Hepatocyte (in vitro differentiated cells): Measurements from ENCODE around the gene DYSF. TPM values are rescaled to one million over a fixed set of nuclear protein-coding genes. Genes with fewer than 3 reads are reported as not detected.
"Not testable (repeated sequence)": the region's sequence is repeated elsewhere in the genome, so short reads cannot be mapped to it uniquely, and the experiment has no call there.

ENCODE experiments used
- DNase-seq: peaks from one replicate; pipeline ENCODE4 v3.0.0-alpha.2; 2016; ENCODE audit warnings: low spot score
- H2AFZ ChIP-seq: fragments of 200-600 bp; sonication (generic); 2 replicates; pipeline ENCODE4 v1.6.0; 2016; ENCODE audit warnings: antibody characterized with exemption, mild to moderate bottlenecking
- H3K27ac ChIP-seq: fragments of 200-600 bp; sonication (generic); 2 replicates; pipeline ENCODE4 v1.5.1; 2016; ENCODE audit warnings: mild to moderate bottlenecking
- H3K27me3 ChIP-seq: fragments of 200-600 bp; sonication (generic); 2 replicates; pipeline ENCODE4 v1.6.1; 2016
- H3K36me3 ChIP-seq: fragments of 200-600 bp; sonication (generic); replicated peaks from 2 replicates; pipeline ENCODE4 v1.5.1; 2016; ENCODE audit warnings: low read depth; ENCODE audit not compliant: insufficient read depth
- H3K4me1 ChIP-seq: fragments of 200-600 bp; sonication (generic); 2 replicates; pipeline ENCODE4 v1.5.1; 2016; ENCODE audit warnings: mild to moderate bottlenecking, moderate library complexity; ENCODE audit not compliant: insufficient read depth
- H3K4me2 ChIP-seq: fragments of 200-600 bp; sonication (generic); 2 replicates; pipeline ENCODE4 v1.6.0; 2016
- H3K4me3 ChIP-seq: fragments of 200-600 bp; sonication (generic); 2 replicates; pipeline ENCODE4 v1.5.1; 2016; ENCODE audit warnings: mild to moderate bottlenecking
- H3K79me2 ChIP-seq: fragments of 200-600 bp; sonication (generic); 2 replicates; pipeline ENCODE4 v1.6.0; 2017; ENCODE audit warnings: mild to moderate bottlenecking
- H3K9me2 ChIP-seq: fragments of 200-600 bp; sonication (generic); replicated peaks from 2 replicates; pipeline ENCODE4 v1.6.0; 2017; ENCODE audit warnings: mild to moderate bottlenecking; ENCODE audit not compliant: insufficient read depth
- H3K9me3 ChIP-seq: fragments of 200-600 bp; sonication (generic); 2 replicates; pipeline ENCODE4 v1.5.1; 2016; ENCODE audit warnings: low read depth, mild to moderate bottlenecking
- H4K20me1 ChIP-seq: fragments of 200-600 bp; sonication (generic); 2 replicates; pipeline ENCODE4 v1.6.0; 2016; ENCODE audit warnings: mild to moderate bottlenecking; ENCODE audit not compliant: insufficient read depth, poor library complexity, severe bottlenecking
- EZH2 ChIP-seq: fragments of 200-600 bp; sonication (generic); IDR thresholded peaks from 2 replicates; pipeline ENCODE4 v1.6.1; 2016; ENCODE audit warnings: antibody characterized with exemption, mild to moderate bottlenecking, borderline replicate concordance
- EZH2phosphoT487 ChIP-seq: fragments of 200-600 bp; sonication (generic); IDR thresholded peaks from one replicate; pipeline ENCODE4 v1.6.1; 2018; ENCODE audit warnings: antibody characterized with exemption, mild to moderate bottlenecking, low read depth, moderate library complexity; ENCODE audit not compliant: unreplicated experiment, severe bottlenecking
- WGBS: methylation state at CpG from one replicate; pipeline ENCODE4 v1.1.6; 2016; ENCODE audit warnings: low lambda C conversion rate; ENCODE audit errors: missing lambda C conversion rate; 5-methylcytosine and 5-hydroxymethylcytosine counted together
- polyA plus RNA-seq: library from polyadenylated mRNA; unstranded; fragments of >200 nt; fragmentation: Nextera tagmentation; extraction: Ambion mirVana; gene quantifications from 2 replicates; pipeline ENCODE4 v1.2.1, GENCODE V29; 2016
- total RNA-seq: library from RNA; depleted of rRNA; stranded (reverse); fragments of >200 nt; gene quantifications from 2 replicates; pipeline ENCODE4 v1.2.3, GENCODE V29; 2014
- TF ChIP-seq, protein P1 (sequence below): fragments of 200-600 bp; sonication (generic); IDR thresholded peaks from 2 replicates; pipeline ENCODE4 v1.5.1; 2016; ENCODE audit warnings: antibody characterized with exemption, mild to moderate bottlenecking; ENCODE audit not compliant: poor library complexity

The DYSF gene
- total and polyA plus RNA-seq, 2 experiments from 2014 or later: 0.25 to 0.90 TPM

DNA sequence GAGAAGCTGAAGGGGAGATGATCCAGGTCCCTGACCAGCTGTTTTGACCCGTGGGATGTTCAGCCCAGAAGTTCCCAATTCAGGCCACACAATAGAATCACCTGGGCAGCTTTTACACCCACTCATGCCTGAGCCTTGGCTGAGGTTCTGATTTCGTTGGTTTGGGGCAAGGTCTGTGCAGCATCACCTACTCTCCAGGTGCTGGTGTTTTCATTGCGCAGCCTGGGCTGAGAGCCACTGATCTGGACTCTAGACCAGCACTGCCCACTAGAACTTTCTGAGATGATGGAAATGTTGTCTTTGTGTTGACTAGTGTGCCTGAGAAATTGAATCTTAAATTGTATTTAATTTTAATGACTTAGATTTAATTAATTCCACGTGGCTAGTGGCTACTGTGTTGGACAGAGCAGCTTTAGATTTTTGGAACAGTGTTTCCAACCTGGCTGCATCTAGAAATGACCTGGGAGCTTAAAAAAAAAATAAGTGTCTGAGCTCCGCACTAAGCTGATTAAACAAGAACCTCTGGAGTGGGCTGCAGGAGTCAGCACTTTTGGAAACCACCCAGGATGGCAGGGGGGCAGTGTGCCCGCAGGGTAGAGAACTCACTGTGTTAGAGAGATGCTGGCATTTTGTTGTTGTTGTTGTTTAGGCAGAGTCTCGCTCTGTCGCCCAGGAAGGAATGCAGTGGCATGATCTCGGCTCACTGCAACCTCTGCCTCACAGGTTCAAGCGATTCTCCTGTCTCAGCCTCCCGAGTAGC, 33.7 kb downstream of the DYSF start:
- H3K9me3 ChIP-seq: no peaks in the 10 kb centered on the region
- no peaks in the 10 kb centered on the region for H4K20me1 ChIP-seq
- no peak overlapping the region for H3K27ac ChIP-seq
- no peaks in the 10 kb centered on the region for H3K4me1 ChIP-seq
- DNase-seq: no peak
- no peak overlapping the region for H3K4me2 ChIP-seq
- H3K27me3 ChIP-seq: no peaks in the 10 kb centered on the region
- no peaks in the 10 kb centered on the region for H3K36me3 ChIP-seq
- 80% methylated on average over 11 of the region's 11 CpGs for WGBS
- TF ChIP-seq EZH2 (no peak), EZH2phosphoT487 (no peak)
- TF ChIP-seq, protein P1, sequence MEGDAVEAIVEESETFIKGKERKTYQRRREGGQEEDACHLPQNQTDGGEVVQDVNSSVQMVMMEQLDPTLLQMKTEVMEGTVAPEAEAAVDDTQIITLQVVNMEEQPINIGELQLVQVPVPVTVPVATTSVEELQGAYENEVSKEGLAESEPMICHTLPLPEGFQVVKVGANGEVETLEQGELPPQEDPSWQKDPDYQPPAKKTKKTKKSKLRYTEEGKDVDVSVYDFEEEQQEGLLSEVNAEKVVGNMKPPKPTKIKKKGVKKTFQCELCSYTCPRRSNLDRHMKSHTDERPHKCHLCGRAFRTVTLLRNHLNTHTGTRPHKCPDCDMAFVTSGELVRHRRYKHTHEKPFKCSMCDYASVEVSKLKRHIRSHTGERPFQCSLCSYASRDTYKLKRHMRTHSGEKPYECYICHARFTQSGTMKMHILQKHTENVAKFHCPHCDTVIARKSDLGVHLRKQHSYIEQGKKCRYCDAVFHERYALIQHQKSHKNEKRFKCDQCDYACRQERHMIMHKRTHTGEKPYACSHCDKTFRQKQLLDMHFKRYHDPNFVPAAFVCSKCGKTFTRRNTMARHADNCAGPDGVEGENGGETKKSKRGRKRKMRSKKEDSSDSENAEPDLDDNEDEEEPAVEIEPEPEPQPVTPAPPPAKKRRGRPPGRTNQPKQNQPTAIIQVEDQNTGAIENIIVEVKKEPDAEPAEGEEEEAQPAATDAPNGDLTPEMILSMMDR: no peak
- H3K79me2 ChIP-seq: no peaks in the 10 kb centered on the region
- no peak overlapping the region for H3K4me3 ChIP-seq
- H3K9me2 ChIP-seq: no peaks in the 10 kb centered on the region
- H2AFZ ChIP-seq: no peak overlapping the region

DNA sequence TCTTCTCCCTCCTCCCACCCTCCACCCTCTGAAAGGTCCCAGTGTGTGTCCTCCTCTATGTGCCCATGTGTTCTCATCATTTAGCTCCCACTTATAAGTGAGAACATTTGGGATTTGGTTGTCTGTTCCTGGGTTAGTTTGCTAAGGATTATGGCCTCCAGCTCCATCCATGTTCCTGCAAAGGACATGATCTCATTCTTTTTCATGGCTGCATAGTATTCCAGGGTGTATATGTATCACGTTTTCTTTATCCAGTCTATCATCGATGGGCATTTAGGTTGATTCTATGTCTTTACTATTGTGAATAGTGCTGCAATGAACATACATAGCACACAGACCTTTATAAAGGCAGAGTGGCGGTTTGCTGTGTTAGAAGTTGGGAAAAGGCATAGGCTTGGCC, 38.2 kb downstream of the DYSF start:
- H3K79me2 ChIP-seq, H3K4me2 ChIP-seq, H3K4me3 ChIP-seq, DNase-seq, H3K27ac ChIP-seq, H4K20me1 ChIP-seq, H3K36me3 ChIP-seq, H3K9me3 ChIP-seq, H3K9me2 ChIP-seq, H3K4me1 ChIP-seq, H3K27me3 ChIP-seq, H2AFZ ChIP-seq: not testable (repeated sequence)
- WGBS: 98% methylated on average over 3 of the region's 3 CpGs

DNA sequence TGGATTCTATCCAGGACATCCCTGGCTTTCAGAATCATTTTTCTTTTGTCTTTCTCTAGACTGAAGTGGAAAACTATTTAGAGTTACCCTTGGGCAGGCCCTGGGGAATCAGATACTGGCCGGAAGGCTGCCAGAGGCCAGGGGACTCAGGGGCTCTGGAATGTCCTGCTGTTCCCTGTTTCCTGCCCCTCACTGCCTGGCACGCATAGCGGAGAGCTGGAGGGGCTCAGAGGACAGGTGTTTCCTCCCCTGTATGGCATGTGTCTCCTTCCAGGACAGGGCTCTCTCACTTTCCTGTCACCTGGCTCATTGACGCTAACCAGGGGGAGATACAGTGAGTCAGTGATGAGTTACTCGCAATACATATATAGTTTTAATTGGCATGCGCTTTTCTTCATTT, 38.8 kb downstream of the DYSF start:
- DNase-seq: no peak
- Histone ChIP-seq H3K4me3 (no peak overlapping the region), H3K4me1 (no peaks in the 10 kb centered on the region), H2AFZ (no peak overlapping the region), H3K27me3 (no peaks in the 10 kb centered on the region), H3K36me3 (no peaks in the 10 kb centered on the region), H3K79me2 (no peaks in the 10 kb centered on the region), H4K20me1 (no peaks in the 10 kb centered on the region), H3K9me2 (no peaks in the 10 kb centered on the region), H3K9me3 (no peaks in the 10 kb centered on the region), H3K27ac (no peak overlapping the region), H3K4me2 (no peak overlapping the region)
- TF ChIP-seq, protein P1: no peak
- no peak for TF ChIP-seq EZH2phosphoT487
- WGBS: 81% methylated on average over 6 of the region's 6 CpGs

DNA sequence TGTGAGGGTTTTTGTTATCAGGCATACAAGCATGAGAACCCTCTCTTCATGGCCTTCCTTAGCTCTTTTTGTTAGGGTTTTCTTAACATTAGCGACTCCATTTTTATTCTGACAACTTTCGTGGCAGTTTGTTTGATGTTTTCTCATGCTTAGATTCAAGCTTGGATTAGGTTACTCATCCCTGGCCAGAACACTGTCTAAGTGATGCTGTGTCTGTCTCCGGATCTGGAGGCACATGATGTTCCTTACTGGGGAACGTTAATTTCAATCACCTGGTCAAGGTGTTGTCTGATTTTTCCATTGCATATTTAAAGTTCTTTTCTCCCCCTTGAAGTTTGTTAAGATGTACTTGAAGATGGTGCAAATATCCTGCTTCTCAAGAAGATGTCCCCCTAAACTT, 40.7 kb downstream of the DYSF start:
- no peak overlapping the region for H2AFZ ChIP-seq
- no peak for DNase-seq
- H3K27ac ChIP-seq: no peak overlapping the region
- WGBS: 94% methylated on average over 4 of the region's 4 CpGs
- no peaks in the 10 kb centered on the region for H3K79me2 ChIP-seq
- TF ChIP-seq EZH2 (no peak), EZH2phosphoT487 (no peak)
- TF ChIP-seq, protein P1: no peak
- no peaks in the 10 kb centered on the region for H3K27me3 ChIP-seq
- H3K4me3 ChIP-seq: no peak overlapping the region
- no peak overlapping the region for H3K4me2 ChIP-seq
- H3K9me3 ChIP-seq: no peaks in the 10 kb centered on the region
- H4K20me1 ChIP-seq: no peaks in the 10 kb centered on the region
- H3K9me2 ChIP-seq: no peaks in the 10 kb centered on the region
- no peaks in the 10 kb centered on the region for H3K4me1 ChIP-seq
- no peaks in the 10 kb centered on the region for H3K36me3 ChIP-seq
